ENCODE measurements around the gene CFL1.

The CFL1 gene

DNA sequence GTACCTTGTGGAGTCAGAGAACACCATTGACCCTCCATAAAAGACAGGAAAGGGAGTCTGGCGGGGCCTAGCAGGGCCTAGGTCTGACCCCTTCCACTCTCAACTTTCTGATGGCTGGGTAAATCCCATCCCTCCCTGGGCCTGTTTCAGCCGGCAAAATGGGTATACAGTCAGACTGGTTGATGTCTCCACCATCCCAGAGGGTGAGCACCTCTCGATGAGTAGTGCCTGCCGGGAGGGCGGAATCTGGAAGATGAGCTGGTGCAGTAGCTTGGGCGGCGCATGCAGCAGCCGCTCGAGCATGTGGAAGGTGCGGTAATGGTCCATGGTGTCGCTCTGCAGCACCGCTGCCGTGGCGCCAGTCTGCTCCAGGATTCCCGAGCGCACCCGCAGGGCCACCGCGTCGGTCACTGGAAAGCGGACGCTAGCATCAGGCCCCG, 29.8 kb upstream of the CFL1 start:
- no peak for DNase-seq

DNA sequence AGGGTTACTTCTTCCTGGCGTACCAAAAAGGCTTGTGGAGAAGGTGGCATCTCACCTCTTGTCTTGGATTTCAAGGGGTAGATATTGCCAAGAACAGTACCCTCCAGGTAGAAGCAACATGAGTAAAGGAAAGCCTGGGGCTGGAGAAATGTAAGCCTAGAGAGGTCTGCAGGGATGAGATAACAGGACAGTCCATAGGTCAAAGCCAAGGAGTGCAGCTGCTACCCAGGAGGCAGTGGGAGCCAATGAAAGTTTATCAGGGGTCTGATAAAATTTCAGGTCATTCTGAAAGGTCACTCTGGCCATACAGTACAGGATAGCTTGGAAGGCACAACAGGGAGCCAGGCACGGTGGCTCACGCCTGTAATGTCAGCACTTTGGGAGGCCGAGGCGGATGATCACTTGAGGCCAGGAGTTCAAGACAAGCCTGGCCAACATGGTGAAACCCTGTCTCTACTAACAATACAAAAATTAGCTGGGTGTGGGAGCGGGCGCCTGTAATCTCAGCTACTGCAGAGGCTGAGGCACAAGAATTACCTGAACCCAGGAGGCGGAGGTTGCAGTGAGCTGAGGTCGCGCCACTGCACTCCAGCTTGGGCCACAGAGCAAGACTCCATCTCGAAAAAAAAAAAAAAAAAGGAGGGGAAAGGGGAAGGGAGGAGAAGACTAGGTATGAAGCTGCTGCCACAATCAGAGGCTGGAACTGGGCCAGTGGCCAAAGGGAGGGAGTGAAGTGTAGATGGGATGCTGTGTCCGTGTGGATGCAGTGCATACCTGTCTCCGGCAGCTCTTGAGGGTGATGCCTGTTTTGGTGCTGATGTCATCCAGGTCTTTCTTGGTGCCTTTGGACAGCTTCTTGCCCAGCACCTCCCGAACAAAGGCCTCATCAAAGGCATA, 29.1 kb upstream of the CFL1 start:
- DNase-seq: no peak

DNA sequence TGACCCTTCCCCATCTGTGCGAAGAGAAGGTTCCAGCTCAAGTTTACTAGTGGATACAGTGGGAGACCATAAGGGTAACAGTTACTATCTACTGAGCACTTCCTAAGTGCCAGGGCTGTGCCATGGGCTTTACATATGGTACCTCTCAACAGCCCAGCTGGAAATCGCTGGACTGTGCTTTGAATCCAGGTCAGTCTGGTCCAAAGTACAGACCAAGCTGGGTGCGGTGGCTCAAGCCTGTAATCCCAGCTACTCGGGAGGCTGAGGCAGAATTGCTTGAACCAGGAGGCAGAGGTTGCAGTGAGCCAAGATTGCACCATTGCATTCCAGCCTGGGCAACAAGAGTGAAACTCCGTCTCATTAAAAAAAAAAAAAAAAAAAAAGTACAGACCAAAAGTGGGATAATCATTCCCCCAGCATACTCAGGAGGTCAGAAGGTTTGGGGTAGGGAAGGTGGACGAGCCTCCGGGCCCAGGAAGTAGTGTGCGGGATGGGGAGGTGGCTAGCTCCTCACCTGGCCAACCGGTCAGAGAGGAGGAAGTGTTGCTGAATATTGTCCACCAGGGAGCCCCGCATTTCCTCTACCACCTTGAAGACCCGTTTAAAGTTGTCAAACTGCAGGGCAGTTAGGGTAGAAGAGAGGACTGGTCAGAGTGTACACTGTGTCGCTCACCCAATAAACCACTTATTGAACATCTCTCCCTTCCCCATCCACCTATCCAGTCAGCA, 28.0 kb upstream of the CFL1 start:
- DNase-seq: no peak

DNA sequence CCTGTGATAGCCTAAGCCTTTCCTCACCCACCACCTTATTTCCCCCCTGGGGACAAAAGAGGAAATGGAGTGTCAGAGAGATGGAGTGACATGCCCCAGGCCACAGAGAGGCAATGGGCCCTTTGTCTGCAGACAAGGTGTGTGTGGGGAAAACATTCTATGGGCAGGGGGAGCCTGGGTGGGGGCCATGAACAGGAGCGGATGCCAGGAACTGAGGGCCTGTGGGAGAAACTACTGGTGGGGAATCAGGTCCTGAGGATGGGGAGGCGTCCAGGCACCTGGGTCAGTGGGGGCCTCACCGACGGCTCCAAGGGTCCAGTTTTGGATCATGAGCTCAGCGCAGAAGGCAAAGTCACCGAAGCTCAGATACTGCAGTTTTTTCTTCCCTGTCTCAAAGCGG, 27.3 kb upstream of the CFL1 start:
- no peak for DNase-seq

- peak; percentile 64 for DNase-seq
Observed at GRCh38 chr11:65884716-65885092, 26.7 kb upstream of the CFL1 start.

DNA sequence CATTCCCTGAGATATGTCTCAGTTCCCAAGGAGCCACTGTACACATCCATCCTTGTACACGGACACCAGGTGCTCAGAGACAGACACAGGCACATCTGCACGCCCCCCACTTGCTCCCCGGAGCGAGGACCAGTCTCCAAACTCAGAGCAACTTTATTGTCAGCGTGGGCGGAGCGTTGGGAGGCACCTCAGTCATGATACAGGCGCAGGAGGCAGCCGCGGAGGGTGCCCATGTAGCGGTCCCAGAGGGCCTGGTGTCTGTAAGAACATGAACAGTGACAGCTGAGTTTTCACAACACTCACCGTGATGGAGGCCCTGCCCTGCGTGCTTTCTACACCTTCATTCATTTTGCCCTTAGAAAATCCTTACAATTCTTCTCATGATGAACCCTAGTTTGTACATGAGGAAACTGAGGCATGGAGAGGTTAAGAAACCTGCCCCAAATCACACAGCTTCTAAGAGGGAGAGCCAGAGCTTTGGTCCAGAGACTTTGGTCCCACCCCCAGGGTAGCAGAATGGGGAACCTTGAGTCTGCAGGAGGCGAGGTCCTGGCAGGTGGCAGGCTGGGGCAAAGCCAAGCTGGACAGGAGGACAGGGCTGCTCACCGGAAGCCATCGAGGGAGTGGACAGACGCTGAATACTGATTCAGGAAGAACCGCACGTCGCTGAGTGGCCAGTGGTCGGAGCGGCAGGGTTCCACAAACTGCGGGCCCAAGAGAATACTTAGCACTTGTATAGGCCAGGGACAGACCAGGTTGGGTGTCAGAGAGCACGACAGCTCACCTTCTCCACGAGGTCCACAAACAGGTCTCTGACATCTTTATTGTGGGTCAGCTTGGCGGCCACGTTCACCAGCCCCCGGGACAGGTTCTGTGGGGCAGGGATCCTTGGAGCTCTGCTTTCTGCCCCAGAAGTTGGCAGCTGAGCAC, 26.1 kb upstream of the CFL1 start:
- DNase-seq: no peak

GRCh38 chr11:65883058-65883761, 25.2 kb upstream of the CFL1 start:
- DNase-seq: no peak

GRCh38 chr11:65882120-65883057, 24.4 kb upstream of the CFL1 start:
- no peak for DNase-seq

DNA sequence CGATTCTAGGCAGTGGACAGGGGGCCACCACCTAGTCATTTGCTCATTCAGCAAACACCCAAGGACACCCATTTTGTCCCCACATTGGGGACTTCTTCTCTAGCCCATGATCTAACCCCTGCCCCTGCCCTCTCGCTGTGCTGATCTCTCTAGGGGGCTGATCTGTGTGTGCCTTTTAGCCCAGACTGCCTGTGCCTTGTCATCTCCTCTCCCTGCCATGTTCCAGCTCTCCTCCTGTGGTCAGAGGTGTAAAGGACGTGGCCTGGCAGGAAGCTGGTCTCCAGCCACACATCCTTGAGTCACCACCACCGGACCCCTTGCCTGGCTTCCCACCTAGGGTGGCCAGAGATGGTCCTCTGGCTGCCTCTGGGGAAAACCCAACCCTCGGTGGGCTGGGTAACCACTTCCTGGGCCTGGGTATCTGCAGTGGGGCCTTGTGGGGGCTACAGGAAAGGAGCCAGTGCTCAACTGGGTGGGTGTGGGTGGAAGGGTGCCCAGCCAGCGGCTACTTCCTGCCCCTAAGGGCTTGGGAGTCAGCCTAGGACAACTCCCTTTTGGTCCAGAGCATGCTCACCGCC, 23.0 kb upstream of the CFL1 start:
- no peak for DNase-seq

DNA sequence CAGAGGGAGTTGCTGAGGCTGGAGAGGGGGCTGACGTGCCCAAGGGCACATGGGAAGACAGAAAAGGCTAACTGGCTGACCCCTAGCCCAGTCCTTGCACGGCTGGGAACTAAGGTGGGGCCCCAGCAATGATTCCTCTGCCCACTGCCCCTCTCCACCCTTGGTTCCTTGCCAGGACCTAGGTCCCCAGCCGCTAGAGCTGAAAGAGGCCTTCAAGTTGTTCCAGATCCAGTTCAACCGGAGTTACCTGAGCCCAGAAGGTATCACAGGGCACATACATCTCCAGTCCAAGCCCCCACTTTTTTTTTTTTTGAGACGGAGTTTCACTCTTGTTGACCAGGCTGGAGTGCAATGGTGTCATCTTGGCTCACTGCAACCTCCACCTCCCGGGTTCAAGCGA, 22.0 kb upstream of the CFL1 start:
- no peak for DNase-seq

GRCh38 chr11:65879617-65880016, 21.6 kb upstream of the CFL1 start, which contains the start of gene CTSW:
Gene CTSW (plus strand): TSS chr11:65879837. CDS start chr11:65879855, 18 bp downstream.
- DNase-seq: no peak

- peak; percentile 73 for DNase-seq
Observed at GRCh38 chr11:65873318-65874156, 15.6 kb upstream of the CFL1 start.

- DNase-seq: no peak
Observed at GRCh38 chr11:65872586-65873317, 14.8 kb upstream of the CFL1 start, which contains the start of gene EFEMP2. Gene EFEMP2 (minus strand): TSS chr11:65872800. CDS start chr11:65872354, 446 bp downstream.

- no peak for DNase-seq
Observed at GRCh38 chr11:65871811-65872548, 14.0 kb upstream of the CFL1 start.

DNA sequence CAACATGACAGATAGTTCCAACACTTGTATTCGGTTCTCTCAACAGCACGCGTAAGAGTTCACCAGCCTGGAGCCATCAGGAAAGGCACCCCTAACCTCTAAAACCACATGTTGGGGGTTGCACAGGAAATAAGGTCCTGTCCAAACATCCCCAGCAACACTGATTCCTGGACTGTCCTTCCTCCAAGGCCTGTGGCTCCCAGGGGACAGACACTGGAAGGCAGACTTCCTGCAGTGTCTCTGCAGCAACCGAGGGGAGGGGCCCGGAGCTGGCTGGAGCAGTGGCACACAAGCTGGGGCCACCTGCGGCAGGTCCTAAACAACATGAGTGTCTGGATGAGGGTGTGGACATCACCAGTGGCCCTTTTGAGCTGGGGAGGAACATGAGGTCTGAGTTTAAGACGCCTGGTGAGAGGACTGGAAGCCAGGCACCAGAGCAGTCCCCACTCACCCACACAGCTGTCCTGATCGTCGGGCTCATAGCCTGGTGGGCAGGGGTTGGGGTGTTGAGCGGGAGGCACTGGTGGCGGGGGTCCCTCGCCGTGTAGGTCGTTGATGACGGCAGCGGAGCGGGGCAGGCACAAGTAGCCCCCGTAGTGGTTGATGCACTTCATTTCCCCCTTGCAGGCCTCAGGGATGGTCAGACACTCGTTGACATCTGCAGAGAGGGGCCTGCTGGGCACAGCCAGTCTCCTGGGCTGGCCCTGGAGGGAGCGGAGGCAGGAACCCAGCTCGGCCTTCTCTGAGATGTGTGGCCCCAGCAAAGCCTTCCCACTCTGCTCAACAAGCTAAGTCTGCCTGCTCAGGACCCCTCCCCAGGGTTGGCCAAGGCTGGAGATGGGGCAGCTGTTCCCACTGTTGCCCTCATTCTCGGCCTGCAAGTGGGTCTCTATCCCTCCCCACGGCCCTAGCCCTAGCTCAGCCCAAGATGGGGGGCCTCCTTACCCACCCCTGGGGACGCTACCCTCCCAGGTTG, 13.0 kb upstream of the CFL1 start:
- no peak for DNase-seq

DNA sequence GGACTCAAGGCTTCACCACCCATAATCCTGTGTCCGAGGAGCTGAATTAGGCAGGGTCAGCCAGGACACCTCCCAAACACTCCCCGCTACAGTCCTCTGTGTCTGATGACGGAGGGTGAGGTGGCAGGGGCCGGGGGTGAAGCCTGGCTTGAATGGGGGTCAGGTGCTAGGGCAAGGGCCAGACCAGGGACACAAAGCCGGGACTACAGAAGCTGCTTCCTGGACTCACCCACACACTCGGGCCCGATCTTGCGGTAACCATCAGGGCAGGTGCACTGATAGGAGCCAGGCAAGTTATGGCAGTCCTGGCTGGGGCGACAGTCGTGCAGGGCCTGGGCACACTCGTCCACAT, 12.3 kb upstream of the CFL1 start:
- DNase-seq: no peak

Data from NCI-H1694 (cell line).